IMR-90 (cell line): ENCODE results near the gene CUL1. TPM values are rescaled to one million over a fixed set of nuclear protein-coding genes. Genes with fewer than 3 reads are reported as not detected.

Experiments
- ATAC-seq: fragments of 200-7000 bp; cut with Tn5 transposase; 2 replicates; pipeline ENCODE4 v1.9.1; 2020; ENCODE audit warnings: low read depth, mild to moderate bottlenecking, moderate library complexity
- BruUV-seq: library from RNA; stranded (reverse); fragments of 400-500 nt; replicated peaks from 2 replicates; lab custom pipeline; 2021; lab: Mats Ljungman, UMichigan
- CTCF ChIA-PET: fragments of 300-600 bp; formaldehyde crosslinking; extraction: SDS; loops from one replicate; lab custom pipeline; 2021; ENCODE audit warnings: antibody characterized with exemption; lab: Yijun Ruan, JAX
- POLR2A ChIA-PET: fragments of 300-600 bp; sonication (Branson Sonifier 250); formaldehyde crosslinking; loops from one replicate; lab custom pipeline; 2022; ENCODE audit warnings: antibody characterized with exemption; ENCODE audit not compliant: unreplicated experiment; lab: Charles Lee
- DNase-seq: peaks from one replicate; pipeline ENCODE4 v3.0.0; 2013
- H2AFZ ChIP-seq: replicated peaks from 2 replicates; pipeline ENCODE3; 2013; ENCODE audit warnings: low read length, mild to moderate bottlenecking; ENCODE audit not compliant: poor library complexity
- H2AK5ac ChIP-seq: 2 replicates; pipeline ENCODE4 v1.6.1; 2013; ENCODE audit warnings: low read depth, low read length, inconsistent platforms
- H2AK9ac ChIP-seq: replicated peaks from 2 replicates; pipeline ENCODE3; 2013; ENCODE audit warnings: mild to moderate bottlenecking, low read depth, low read length, moderate library complexity; ENCODE audit not compliant: poor library complexity
- H2BK120ac ChIP-seq: 2 replicates; pipeline ENCODE4 v1.6.1; 2013; ENCODE audit warnings: low read depth, low read length, inconsistent platforms
- H2BK15ac ChIP-seq: 3 replicates; pipeline ENCODE4 v1.6.1; 2013; ENCODE audit warnings: low read depth, low read length, inconsistent platforms
- H2BK20ac ChIP-seq: 2 replicates; pipeline ENCODE4 v1.6.1; 2013; ENCODE audit warnings: low read depth, mild to moderate bottlenecking, inconsistent platforms, low read length, moderate library complexity
- H2BK5ac ChIP-seq: 2 replicates; pipeline ENCODE4 v1.6.1; 2013; ENCODE audit warnings: mild to moderate bottlenecking, low read depth, low read length, inconsistent platforms; ENCODE audit not compliant: poor library complexity, severe bottlenecking
- H3K14ac ChIP-seq: replicated peaks from 2 replicates; pipeline ENCODE4 v1.6.1; 2013; ENCODE audit warnings: low read depth, low read length, inconsistent platforms
- H3K18ac ChIP-seq: 2 replicates; pipeline ENCODE4 v1.6.1; 2013; ENCODE audit warnings: low read depth, low read length, control low read depth
- H3K23ac ChIP-seq: 2 replicates; pipeline ENCODE4 v1.6.1; 2013; ENCODE audit warnings: low read depth, low read length, inconsistent platforms
- H3K27ac ChIP-seq: 2 replicates; pipeline ENCODE4 v1.5.1; 2013; ENCODE audit warnings: mild to moderate bottlenecking, control low read depth, low read length; ENCODE audit not compliant: insufficient read depth
- H3K27me3 ChIP-seq: 2 replicates; pipeline ENCODE4 v1.6.1; 2013; ENCODE audit warnings: low read length; ENCODE audit not compliant: control insufficient read depth, insufficient read depth
- H3K36me3 ChIP-seq: 2 replicates; pipeline ENCODE4 v1.6.1; 2013; ENCODE audit warnings: low read length, mixed read lengths; ENCODE audit not compliant: control insufficient read depth, insufficient read depth
- H3K4ac ChIP-seq: 2 replicates; pipeline ENCODE4 v1.6.1; 2013; ENCODE audit warnings: low read depth, low read length, inconsistent platforms
- H3K4me1 ChIP-seq: 2 replicates; pipeline ENCODE4 v1.6.1; 2013; ENCODE audit warnings: low read length, mixed read lengths; ENCODE audit not compliant: control insufficient read depth, insufficient read depth
- H3K4me2 ChIP-seq: 2 replicates; pipeline ENCODE4 v1.6.1; 2013; ENCODE audit warnings: low read depth, mild to moderate bottlenecking, control low read depth, low read length, moderate library complexity
- H3K4me3 ChIP-seq: 2 replicates; pipeline ENCODE4 v1.5.1; 2013; ENCODE audit warnings: low read depth, mild to moderate bottlenecking, control low read depth, low read length, moderate library complexity; ENCODE audit not compliant: insufficient read depth
- H3K56ac ChIP-seq: 2 replicates; pipeline ENCODE4 v1.6.1; 2013; ENCODE audit warnings: low read length, inconsistent platforms; ENCODE audit not compliant: insufficient read depth; ENCODE audit errors: extremely low read depth
- H3K79me1 ChIP-seq, 2 experiments: 2 replicates each; pipeline ENCODE4 v1.6.1; 2013; ENCODE audit warnings: low read length in 2 of 2, inconsistent platforms in 1 of 2, low read depth in 1 of 2
- H3K9ac ChIP-seq: 2 replicates; pipeline ENCODE4 v1.6.1; 2013; ENCODE audit warnings: low read depth, low read length, control low read depth
- H3K9me1 ChIP-seq: 2 replicates; pipeline ENCODE4 v1.6.1; 2013; ENCODE audit warnings: low read length, inconsistent platforms; ENCODE audit not compliant: insufficient read depth
- H3K9me3 ChIP-seq: 2 replicates; pipeline ENCODE4 v1.6.1; 2013; ENCODE audit warnings: low read length; ENCODE audit not compliant: control insufficient read depth, insufficient read depth
- H4K20me1 ChIP-seq: 2 replicates; pipeline ENCODE4 v1.6.1; 2013; ENCODE audit warnings: low read length, inconsistent platforms; ENCODE audit not compliant: insufficient read depth
- H4K5ac ChIP-seq: 2 replicates; pipeline ENCODE4 v1.6.1; 2013; ENCODE audit warnings: mild to moderate bottlenecking, low read depth, low read length, control low read depth
- H4K8ac ChIP-seq, 2 experiments: 2 replicates each; pipeline ENCODE4 v1.6.1; 2013; ENCODE audit warnings: low read depth in 2 of 2, low read length in 2 of 2, control low read depth in 1 of 2, inconsistent platforms in 1 of 2
- H4K91ac ChIP-seq: 2 replicates; pipeline ENCODE4 v1.6.1; 2013; ENCODE audit warnings: low read depth, low read length, inconsistent platforms; ENCODE audit not compliant: insufficient read depth
- CTCF ChIP-seq: conservative IDR thresholded peaks from 2 replicates; pipeline ENCODE4 v1.5.1; 2012; ENCODE audit warnings: mild to moderate bottlenecking, low read depth, low read length, improper control_type of control experiment
- MAFK ChIP-seq: IDR thresholded peaks from 2 replicates; pipeline ENCODE4 v1.6.1; 2012; ENCODE audit warnings: low read depth, low read length, improper control_type of control experiment
- RCOR1 ChIP-seq: IDR thresholded peaks from 2 replicates; pipeline ENCODE4 v1.6.1; 2012; ENCODE audit warnings: mild to moderate bottlenecking, low read length, improper control_type of control experiment; ENCODE audit not compliant: insufficient replicate concordance
- WGBS, 2 experiments: methylation state at CpG; one replicate each; pipeline versions ENCODE4 v1.1.5 to v1.1.7; 2013; ENCODE audit warnings: missing lambda C conversion rate in 2 of 2; ENCODE audit not compliant: insufficient read length in 1 of 2; ENCODE audit errors: extremely low coverage in 2 of 2; 5-methylcytosine and 5-hydroxymethylcytosine counted together
- dilution Hi-C: fragments of 300-500 bp; cut with HindIII; formaldehyde crosslinking; loops from one replicate; pipeline ENCODE4 v1.14.3; 2018; ENCODE audit warnings: low sequenced_read_pairs; ENCODE audit not compliant: unreplicated experiment
- in situ Hi-C: fragments of 300-500 bp; cut with MboI; formaldehyde crosslinking; loops from 3 replicates; pipeline ENCODE4 v1.14.3; 2019; ENCODE audit warnings: low sequenced_read_pairs, inconsistent platforms, mixed read lengths
- intact Hi-C: fragments of 100-400 bp; cut with micrococcal nuclease; formaldehyde crosslinking; loops from 2 replicates; pipeline ENCODE4 v1.10.0; 2022
- polyA plus RNA-seq, 3 experiments: library from polyadenylated mRNA; depleted of rRNA; stranded (reverse); fragments of >200 nt; gene quantifications; 2 replicates each; pipeline ENCODE4 v1.2.3, GENCODE V29; 2012; ENCODE audit warnings: low replicate concordance in 1 of 3
- total RNA-seq: library from RNA; depleted of rRNA; stranded (reverse); fragments of >200 nt; gene quantifications from 2 replicates; pipeline ENCODE4 v1.2.3, GENCODE V29; 2012

CUL1 gene
- total and polyA plus RNA-seq, 2 of the 4 experiments (the other 2 are of a cell fraction) = 44.0 to 46.2 TPM

GRCh38 chr7:148706368-148706767 is 7.7 kb downstream of the CUL1 start:
- H3K4me2 ChIP-seq = no peak overlapping the region
- H3K9me3 ChIP-seq = no peaks in the 10 kb centered on the region
- H2BK120ac ChIP-seq = no peak overlapping the region
- no peak for TF ChIP-seq CTCF
- TF ChIP-seq RCOR1 = no peak
- no peak for TF ChIP-seq MAFK
- in situ Hi-C loops (no loop called here), dilution Hi-C loops (no loop called here), intact Hi-C loops (no loop called here)
- H2BK5ac ChIP-seq = no peak overlapping the region
- H2BK15ac ChIP-seq = no peak overlapping the region
- H3K14ac ChIP-seq = no peak overlapping the region
- H2AK5ac ChIP-seq = no peak overlapping the region
- no peaks in the 10 kb centered on the region for H3K36me3 ChIP-seq
- H3K27ac ChIP-seq = no peak overlapping the region
- H3K56ac ChIP-seq = no peak overlapping the region
- no CpG with 5 or more reads among the region's 5 CpGs for WGBS, 2 experiments
- DNase-seq = no peak
- ChIA-PET POLR2A (no interaction called here), CTCF (no interaction called here)
- H3K4me3 ChIP-seq = no peak overlapping the region
- no peak overlapping the region for H2AK9ac ChIP-seq
- no peak overlapping the region for H3K18ac ChIP-seq
- peaks cover 13% of the 10 kb centered on the region for H3K4me1 ChIP-seq
- H2AFZ ChIP-seq = no peak overlapping the region
- no peak for ATAC-seq
- H3K23ac ChIP-seq = no peak overlapping the region
- no peak overlapping the region for H3K9ac ChIP-seq
- no peak overlapping the region for H3K4ac ChIP-seq
- no peak overlapping the region for H2BK20ac ChIP-seq
- no peak overlapping the region for H4K8ac ChIP-seq
- BruUV-seq = no TSS peak
- no peak overlapping the region for H4K5ac ChIP-seq
- H4K91ac ChIP-seq = no peak overlapping the region
- peaks cover 92% of the 10 kb centered on the region for H4K20me1 ChIP-seq
- peaks cover 25% of the 10 kb centered on the region for H3K9me1 ChIP-seq
- no peaks in the 10 kb centered on the region for H3K27me3 ChIP-seq
- H3K79me1 ChIP-seq = peaks cover 2 to 50% of the 10 kb centered on the region in 2 experiments; a peak in 3 of 4 replicates
